Cardiac septum (tissue), 1 donor: ENCODE measurements around the gene CEACAM18. TPM values are rescaled to one million over a fixed set of nuclear protein-coding genes. Genes with fewer than 3 reads are reported as not detected.
A peak's percentile ranks its signal among the peaks of the same experiment; 100 is the strongest.
"Not testable (repeated sequence)": the region's sequence is repeated elsewhere in the genome, so short reads cannot be mapped to it uniquely, and the experiment has no call there.

ENCODE experiments used
- DNase-seq: peaks from one replicate; pipeline ENCODE4 v3.0.0-alpha.2; 2020; ENCODE audit warnings: low spot score
- intact Hi-C: fragments of 100-400 bp; cut with DNase I; formaldehyde crosslinking; loops from one replicate; pipeline ENCODE4 v1.14.0; 2022
- total RNA-seq: library from RNA; stranded (reverse); fragmentation: NEBNext Ultra II Directional; extraction: Animal tissue kit (Norgen Biotek cat#: 25700); gene quantifications from one replicate; pipeline ENCODE4 v1.2.1, GENCODE V29; 2021
- donor health status: DM: no; HTN: no; CAD: no.

The CEACAM18 gene
- total RNA-seq, 1 donor from 2014 or later, result not detected

DNA sequence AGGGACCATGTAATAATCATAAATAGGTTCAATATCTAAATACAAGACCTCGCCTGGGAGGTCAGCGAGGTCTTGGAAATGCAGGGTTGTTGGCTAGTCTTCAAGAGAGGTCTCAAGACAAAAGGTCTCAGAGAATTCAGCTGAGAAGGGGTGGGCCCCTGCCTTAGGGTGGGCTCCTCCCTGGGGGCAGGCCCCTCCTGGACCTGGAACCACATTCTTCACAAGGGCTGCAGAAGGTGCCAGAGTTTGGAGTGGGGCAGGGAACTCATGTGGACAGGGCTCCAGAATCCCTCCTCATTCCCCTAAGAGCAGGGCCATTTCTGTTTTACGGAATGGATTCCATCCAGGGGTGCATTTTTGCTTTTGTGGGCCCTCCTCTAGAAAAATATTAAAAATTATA, 10.2 kb downstream of the CEACAM18 start:
- DNase-seq, result no peak
- intact Hi-C loops, result no loop called here

DNA sequence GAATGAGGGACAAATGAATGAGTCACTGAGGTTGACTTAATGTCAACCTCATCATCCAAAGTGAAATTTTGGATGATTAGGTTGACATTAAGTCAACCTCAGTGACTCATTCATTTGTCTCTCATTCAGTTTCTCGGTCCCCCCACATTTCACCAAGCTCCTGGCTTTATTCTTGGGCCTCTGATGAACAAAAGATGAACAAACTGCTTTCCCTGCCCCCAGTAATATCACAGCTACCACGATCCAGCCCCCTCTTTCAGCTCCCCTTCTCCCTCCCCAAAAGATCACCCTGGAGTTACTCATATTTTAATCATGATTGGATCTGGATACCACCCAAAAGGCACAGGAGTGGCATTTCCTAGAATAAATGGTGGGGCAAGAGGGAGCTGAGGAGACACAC, 10.8 kb downstream of the CEACAM18 start:
- no peak for DNase-seq
- intact Hi-C loops, result no loop called here

DNA sequence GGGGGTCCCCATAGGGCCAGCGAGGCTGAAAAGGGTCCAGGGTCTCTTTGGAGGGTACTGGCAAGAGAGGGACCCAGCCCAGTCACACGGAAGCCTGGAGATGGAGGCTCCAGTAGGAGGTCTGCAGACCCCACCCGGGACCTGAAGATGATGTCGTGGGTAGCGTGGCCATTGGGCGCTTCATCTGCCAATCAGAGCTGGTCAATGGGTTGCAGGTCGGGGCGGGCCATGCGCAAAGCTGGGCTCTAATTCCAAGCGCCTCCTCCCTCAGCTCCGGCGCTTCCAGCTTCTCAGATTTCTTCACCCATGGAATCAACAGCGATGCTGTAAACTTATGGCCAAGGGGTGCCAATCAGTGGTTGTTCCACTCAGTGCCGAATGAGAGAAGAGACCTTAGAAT, 12.3 kb downstream of the CEACAM18 start:
- intact Hi-C loops, result no loop called here
- DNase-seq, result no peak

DNA sequence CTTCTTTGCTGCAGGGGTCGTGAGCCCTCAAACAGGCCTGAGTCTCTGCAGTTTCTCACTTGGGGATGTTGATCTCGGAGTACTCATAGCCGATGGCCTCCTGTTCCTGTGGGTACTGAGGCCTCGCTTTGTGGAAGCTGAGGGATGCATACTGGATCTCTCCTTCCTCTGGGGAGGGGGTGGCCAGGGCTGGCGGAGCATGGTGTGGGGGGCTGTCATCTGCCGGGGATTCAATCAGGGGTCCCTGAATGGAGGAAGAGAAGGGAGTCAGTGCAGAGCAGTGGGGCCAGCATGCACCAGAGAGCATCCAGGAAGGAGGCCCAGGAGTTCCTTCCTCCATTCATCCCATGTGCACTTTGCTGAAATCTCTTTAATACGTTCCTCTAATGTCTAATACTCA, 13.2 kb downstream of the CEACAM18 start:
- DNase-seq, result no peak
- intact Hi-C loops, result no loop called here

DNA sequence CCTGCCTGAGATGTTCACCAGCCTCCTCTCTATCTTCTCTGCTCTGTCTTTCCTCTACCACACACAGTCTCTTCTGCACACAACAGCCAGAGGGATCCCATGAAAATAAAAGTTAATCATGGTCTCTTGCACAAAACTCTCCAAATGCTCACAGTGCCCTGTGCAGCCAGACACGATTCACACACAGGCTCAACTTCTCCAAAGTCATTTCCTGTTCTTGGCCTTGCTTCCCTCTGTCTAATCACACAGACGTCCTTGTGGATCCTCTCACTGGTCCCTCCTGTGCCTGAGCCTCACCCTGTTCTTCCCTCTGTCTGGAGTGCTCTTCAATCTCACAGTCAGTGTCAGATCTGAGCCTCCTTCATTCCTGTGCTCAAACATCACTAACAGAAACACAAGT, 15.4 kb downstream of the CEACAM18 start:
- intact Hi-C loops, result no loop called here
- no peak for DNase-seq

DNA sequence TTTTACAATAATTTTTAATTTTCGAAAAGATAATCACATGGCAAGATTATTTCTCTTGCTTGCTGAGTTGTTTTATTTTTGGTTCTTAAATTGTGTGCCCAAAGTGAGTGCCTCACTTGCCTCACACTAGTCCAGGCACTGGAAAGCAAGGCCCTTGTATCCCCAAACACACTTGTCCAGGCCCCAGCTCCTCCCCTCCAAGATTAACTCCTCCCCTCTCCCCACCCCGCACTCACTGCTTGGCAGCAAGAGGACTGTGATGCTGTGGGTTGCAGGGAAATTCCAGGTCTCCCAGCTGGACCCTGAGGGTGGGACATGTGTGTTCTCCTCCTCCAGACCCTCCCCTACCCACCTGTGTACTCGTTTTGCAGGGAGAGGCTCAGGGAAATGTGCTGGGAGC, 19.3 kb downstream of the CEACAM18 start:
- intact Hi-C loops, result no loop called here
- no peak for DNase-seq

DNA sequence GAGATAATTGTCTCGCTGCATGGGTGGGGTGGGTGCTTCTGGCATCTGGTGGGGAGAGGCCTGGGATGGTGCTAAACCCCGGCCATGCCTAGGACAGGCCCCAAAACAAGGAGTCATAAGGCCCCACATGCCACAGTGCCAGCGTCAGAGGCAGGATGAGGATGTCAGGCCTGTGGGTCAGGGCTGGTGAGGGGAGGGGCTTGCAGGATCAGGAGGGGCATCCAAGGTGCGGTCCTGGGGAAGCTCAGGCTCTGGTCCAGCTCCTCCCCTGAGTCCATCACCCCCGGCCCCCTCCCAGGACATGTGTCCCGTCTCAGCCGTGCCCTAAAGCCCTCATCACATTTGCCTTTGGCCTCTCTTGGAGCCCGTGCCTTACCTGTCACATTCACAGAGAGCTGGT, 22.6 kb downstream of the CEACAM18 start:
- DNase-seq, intact Hi-C loops: not testable (repeated sequence)

DNA sequence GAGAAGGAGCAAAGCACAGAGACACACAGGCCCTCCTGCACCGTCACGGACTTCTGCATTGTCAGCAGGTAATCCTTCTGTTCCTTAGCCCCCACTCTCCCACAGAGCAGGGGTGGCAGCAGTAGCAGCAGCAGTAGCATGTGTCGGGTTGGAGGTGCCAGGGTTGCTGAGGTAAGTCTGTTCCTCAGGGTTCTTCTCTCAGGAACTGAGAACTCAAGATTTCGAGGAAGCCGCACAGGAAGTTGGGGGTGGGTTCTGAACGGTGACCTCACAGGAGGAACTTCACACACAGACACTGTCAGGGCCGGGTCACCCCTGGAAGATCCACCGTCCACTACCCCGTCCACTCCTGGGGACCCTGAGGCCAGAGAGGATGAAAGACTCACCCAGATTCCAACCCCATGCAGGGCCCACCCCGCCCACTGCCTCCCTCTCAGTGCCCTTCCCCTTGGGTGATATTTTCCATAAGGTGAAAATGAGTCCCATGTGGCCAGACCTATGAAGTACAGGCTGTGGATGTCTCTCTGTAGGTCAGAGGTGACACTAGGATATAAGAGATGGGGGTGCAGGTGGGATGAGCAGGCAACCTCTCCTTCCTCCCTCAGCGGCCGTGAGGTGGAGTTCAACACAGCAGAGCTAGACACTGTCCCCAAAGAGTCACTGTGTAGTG, 23.4 kb downstream of the CEACAM18 start, which contains the start of gene SIGLEC12:
Gene SIGLEC12 (minus strand): TSS at position 207 of the 670 bp plus-strand sequence. CDS start 67 bp downstream, at position 140.
- DNase-seq, result peak; percentile 89
- intact Hi-C loops, result no loop called here

DNA sequence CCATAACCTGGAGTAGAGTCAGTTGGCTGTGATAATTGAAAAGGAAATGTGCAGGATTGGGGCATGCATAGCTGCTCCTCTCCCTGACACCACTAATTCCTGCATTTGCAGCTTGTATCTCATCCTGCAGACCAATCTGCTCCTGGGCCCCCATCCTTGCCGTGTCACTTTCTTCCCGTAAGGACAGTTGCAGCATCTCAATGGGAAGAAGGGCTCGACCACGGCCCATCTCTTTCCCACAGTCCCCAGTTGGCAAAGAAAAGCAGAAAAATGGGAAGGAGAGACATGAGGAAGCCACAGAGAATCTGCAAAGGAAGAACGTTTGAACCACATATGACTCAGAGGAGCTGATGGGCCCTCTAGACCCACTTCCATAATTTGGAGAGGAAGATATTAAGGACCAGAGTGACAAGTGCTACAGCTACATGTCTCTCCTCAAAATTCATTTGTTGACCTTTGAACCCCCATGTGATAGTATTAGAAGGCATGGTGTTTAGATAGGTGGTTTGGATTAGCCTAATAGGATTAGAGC, 25.0 kb downstream of the CEACAM18 start:
- intact Hi-C loops, result no loop called here
- DNase-seq, result no peak

DNA sequence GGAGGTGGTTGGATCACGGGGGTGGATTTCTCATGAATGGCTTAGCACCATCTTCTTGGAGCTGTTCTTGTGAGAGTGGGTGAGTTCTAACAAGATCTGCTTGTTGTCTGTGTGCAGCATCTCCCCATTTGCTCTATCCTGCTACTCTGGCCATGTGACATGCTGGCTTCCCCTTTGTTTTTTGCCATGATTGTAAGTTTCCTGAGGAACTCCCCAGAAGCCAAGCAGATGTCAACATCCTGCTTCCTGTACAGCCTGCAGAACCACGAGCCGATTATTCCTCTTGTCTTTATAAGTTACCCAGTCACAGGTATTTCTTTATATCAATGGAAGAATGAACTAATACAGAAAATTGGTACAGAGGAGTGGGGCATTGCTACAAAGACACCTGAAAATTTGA, 25.6 kb downstream of the CEACAM18 start:
- no peak for DNase-seq
- intact Hi-C loops, result no loop called here

DNA sequence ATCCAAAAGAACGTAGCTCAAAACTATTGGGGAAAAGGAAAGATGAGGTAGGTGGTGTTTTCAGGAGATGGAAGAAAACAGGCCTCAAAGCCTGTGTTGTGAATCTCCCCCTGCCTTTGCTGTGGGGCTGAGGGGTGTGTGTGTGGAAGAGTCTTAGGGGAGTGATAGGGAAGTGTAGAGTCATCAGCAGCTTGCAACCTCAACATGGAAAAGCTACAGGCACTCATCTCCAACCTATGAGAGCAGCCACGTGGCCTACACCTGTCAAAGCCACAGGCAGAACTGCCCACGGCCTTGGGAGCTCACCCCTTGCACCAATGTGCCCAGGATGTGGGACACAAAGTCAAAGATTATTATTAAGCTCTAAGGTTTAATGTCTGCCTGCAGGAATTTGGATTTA, 27.6 kb downstream of the CEACAM18 start:
- no peak for DNase-seq
- intact Hi-C loops, result no loop called here

DNA sequence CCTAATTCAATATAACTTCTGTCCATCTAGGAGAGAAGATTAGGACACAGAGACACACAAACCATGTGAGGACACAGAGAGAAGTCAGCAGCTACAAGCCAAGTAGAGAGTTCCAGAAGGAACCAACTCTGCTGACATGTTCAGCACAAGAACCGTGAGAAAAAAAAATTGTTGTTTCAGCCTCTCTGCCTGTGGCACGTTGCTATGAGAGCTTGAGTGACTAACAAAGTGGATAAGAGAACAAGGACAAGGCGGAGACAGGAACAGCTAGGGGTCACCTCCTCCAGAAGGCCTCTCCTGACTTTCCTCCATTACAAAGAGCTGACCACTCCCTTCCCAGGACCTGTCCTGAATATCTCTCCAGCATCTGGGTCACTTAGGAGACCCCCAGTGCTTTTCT, 28.9 kb downstream of the CEACAM18 start:
- intact Hi-C loops, result no loop called here
- no peak for DNase-seq

DNA sequence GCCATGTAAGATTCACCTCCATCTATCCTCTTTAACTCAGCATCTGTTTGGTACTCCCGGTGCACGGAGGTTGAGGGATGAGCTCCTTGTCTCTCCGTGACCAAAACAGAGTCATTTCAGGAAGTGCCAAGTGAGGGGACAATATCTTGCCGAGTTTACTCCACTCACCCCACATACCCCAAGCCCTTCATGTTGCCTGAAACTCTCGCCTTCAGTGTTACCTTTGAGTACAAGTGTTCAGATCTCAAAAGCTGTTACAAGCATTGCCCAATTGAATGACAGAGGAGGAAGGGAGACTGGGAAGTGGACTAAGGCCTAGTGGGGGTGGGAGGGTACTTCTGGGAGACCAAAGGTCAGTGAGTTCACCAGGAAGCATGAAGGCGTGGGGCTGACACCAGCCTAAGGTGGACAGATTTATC, 29.3 kb downstream of the CEACAM18 start:
- intact Hi-C loops, result no loop called here
- no peak for DNase-seq

DNA sequence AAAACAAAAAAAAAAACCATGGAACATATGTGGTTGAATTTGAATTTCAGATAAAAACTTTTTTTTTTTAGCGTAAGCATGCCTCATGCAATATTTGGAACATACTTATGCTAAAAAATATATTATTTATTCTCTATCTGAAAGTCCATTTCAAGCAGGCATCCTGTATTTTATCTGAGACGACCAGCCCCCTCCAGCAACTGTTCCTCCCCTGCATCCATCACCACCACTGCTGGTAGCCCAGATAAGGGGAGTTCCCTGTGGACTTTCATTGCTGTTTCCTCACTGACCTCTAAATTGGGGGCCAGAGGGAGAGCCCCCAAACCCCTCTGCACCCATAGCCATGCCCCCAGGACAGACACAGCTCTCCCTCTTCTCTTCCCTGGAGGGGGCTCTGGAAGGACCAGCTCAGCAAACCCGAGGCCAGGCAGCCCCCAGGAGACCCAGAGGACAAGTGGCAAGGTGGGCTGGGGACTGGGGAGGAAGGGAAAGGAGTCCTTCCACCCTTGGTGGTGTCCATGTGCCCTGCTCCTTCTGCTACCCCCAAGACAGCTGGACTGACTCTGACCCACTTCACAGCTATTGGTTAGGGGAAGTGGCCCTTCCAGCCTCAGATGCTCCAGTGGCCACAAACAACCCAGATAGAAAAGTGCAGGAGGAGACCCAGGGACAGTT, 29.9 kb downstream of the CEACAM18 start:
- intact Hi-C loops, result no loop called here
- DNase-seq, result no peak

DNA sequence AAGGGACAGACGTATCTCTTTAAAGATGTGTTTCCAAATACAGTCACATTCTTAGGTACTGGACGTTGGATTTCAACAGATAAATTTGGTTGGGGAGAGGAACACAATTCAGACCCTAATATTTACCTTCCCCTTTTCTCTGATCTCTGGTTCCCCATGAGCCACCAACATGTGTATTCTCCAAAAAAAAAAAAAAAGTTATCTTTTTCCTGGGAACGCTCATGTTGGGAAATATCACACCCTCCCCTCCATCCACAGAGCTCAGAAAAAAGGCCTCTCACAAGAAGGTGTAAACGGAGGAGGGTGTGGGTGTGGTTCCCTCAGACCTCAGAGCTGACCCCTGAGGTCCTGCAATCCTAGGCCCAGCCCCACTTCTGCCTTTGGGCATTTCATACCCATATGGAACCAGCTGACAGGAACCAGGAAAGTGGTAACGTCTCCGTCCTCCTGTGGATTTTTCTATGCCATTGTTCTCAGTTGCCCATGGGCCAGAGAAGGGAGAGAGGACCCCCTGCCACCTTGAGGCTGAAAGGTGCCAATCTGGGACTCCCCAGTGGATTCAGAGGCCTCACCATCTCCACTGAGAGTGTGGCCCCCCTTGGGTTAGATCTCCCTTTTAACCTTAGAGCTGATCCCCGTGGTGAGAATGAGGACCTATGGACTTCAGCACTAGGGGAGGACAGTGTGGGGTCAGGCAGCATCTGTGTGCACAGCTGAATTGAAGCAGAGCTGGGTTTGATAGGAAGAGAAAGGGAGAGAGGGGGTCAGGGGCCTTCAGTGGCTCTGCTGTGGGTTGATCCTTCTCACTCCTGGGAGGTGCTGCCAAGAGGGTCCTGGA, 31.7 kb downstream of the CEACAM18 start:
- DNase-seq, result no peak
- intact Hi-C loops, result no loop called here

DNA sequence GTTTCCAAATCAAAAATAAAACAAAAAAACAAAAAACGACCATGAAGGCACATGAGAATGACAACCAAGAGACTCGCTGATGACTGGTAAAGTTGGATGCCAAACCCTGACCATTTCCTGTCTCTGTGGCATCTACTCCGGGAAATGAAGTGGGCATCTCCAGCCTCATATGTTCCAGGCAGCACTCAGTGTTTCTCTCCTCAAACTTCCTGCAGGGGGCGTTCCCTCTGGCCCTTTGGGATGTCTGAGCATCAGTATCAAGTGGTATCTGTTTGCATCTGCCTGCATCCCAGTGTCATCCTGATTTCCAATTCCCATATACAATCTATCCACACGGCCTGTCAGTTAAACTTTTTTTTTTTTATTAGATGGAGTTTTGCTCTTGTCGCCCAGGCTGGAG, 33.0 kb downstream of the CEACAM18 start:
- intact Hi-C loops, result no loop called here
- no peak for DNase-seq

DNA sequence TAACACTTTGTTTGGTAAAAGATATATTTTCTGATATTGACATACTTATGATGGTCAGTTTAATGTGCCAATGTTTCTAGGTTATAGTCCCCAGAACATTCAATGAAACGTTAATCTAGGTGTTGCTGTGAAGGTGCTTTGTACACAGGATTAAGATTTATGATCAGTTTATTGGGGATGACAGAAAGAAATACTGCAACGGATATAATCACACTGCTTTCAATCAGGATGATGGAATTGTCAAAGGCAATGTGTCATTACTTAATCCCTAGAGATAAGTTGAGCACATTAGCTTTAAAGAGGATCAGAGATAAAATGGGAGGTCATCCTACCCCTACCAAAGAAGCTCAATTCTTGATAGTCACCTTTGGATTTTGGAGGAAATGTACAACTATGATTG, 35.6 kb downstream of the CEACAM18 start:
- DNase-seq, result no peak
- intact Hi-C loops, result no loop called here

DNA sequence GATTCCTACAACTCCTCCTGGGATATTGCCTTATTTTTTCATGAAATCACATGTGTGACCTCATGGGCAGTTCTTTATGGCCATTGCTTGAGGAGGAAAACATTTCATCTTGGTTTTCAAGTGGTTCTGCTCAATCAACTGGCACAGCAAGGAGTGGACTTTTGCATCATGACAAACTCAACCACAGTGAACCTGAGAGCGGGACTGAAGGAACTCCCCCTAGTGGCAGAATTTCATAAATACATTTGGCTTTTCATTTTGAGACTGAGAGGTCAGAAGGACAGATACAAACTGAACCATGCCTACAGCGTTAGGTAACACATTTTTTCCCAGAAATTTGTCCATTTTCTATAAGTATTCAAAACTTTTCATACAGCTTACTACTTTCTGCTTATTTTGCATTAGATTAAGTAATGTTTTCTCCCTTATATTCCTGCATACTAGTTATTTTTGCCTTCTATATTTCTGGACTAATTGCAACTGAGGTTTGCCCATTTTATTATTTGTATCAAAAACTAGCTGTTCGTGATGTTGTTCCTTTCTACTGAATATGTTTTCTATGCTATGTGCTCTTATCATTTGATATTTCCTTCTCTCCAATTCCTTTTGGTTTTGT, 36.6 kb downstream of the CEACAM18 start:
- intact Hi-C loops, result no loop called here
- DNase-seq, result no peak

DNA sequence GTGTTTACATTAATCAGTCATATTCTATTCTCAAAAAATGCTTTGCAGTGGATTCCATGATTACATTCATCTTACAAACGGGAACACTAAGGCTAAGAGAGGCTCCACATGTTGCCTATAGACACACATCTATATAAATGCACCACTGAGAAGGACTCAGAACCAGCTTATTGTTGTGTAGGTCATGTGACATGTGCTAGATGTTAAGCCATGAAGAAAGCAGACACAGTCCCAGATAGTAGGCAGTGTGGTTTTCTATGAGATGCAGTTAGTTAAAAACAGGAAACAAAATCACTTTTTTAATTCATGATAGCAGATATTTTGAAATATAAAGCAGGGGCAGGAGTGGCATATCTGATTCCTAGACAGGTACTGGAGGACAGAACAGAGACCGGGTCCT, 42.4 kb downstream of the CEACAM18 start:
- intact Hi-C loops, result no loop called here
- no peak for DNase-seq

DNA sequence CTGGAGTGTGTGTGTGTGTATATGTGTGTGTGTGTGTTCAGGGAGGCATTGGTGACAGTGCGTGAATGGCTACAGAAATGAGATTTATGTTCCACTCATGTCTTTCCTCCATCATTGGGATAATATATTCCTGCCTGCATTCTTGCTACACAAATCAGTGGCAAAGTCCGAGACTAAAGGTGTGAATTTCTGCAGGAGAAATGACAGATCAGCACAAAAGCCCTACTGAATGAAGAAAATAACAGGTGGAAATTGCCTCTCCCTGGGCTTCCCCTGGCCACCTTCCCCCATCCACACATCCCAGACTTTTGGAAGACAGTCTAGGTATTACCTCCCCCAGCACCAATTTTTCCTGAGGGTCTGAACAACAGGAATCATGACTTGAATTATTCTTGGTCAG, 43.0 kb downstream of the CEACAM18 start:
- no peak for DNase-seq
- intact Hi-C loops, result no loop called here
